ENCODE data around the gene SLC1A2. TPM values are rescaled to one million over a fixed set of nuclear protein-coding genes. Genes with fewer than 3 reads are reported as not detected.

The SLC1A2 gene
- total RNA-seq, 3 donors from 2014 or later, result 0.32 to 23.7 (median 10.5) TPM

DNA sequence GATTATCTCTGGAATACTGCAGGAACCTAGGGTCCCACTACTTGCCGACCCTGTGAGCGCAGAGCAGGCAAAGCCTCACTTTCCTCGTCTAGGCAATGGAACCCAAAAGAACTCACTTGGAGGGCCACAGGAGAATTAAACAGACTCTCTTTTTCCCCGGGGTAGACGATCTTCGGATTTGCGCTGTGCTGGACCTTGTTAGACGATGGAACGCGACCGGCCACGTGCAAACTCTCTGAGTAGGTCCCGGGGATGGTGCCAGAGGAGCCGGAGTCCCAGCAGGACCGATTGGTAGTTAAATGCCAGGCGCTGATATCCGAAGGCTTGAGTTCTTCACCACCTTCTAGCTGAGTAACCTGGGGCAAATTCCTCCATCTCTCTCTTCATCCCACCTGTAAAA is 1.0 kb upstream of the SLC1A2 start:
- intact Hi-C loops (cut with DNase I; ENCODE audit: low total_unique reads), result no loop called here
- DNase-seq (ENCODE audit: low spot score in 2 of 2), result no peak
- no peaks in the 10 kb centered on the region for H3K4me1 ChIP-seq
- TF ChIP-seq POLR2AphosphoS5 (IDR thresholded peaks at IDR 0.05) (no peak), CTCF (IDR thresholded peaks at IDR 0.05) (no peak), POLR2A (IDR thresholded peaks at IDR 0.05) (no peak)
- no peaks in the 10 kb centered on the region for H3K9me3 ChIP-seq
- peaks cover 4 to 25% of the 10 kb centered on the region in 2 donors for H3K27me3 ChIP-seq
- H3K27ac ChIP-seq, result no peak overlapping the region
- no peaks in the 10 kb centered on the region for H3K36me3 ChIP-seq
- H3K4me3 ChIP-seq, result peak overlapping the region; percentile 45 to 78 (median 64)

- DNase-seq (ENCODE audit: low spot score in 2 of 2), result no peak
- no peaks in the 10 kb centered on the region for H3K36me3 ChIP-seq
- H3K27me3 ChIP-seq, result peaks cover 4 to 25% of the 10 kb centered on the region in 2 donors
- H3K9me3 ChIP-seq, result no peaks in the 10 kb centered on the region
- H3K4me1 ChIP-seq, result no peaks in the 10 kb centered on the region
- H3K4me3 ChIP-seq, result peak overlapping the region; percentile 45 to 78 (median 64)
- no peak for TF ChIP-seq POLR2AphosphoS5 (IDR thresholded peaks at IDR 0.05)
- no peak for TF ChIP-seq POLR2A (IDR thresholded peaks at IDR 0.05)
- TF ChIP-seq CTCF (IDR thresholded peaks at IDR 0.05), result no peak
- intact Hi-C loops (cut with DNase I; ENCODE audit: low total_unique reads), result no loop called here
- H3K27ac ChIP-seq, result no peak overlapping the region
These were observed 524 bp upstream of the SLC1A2 start for GRCh38 chr11:35419830-35420333.

DNA sequence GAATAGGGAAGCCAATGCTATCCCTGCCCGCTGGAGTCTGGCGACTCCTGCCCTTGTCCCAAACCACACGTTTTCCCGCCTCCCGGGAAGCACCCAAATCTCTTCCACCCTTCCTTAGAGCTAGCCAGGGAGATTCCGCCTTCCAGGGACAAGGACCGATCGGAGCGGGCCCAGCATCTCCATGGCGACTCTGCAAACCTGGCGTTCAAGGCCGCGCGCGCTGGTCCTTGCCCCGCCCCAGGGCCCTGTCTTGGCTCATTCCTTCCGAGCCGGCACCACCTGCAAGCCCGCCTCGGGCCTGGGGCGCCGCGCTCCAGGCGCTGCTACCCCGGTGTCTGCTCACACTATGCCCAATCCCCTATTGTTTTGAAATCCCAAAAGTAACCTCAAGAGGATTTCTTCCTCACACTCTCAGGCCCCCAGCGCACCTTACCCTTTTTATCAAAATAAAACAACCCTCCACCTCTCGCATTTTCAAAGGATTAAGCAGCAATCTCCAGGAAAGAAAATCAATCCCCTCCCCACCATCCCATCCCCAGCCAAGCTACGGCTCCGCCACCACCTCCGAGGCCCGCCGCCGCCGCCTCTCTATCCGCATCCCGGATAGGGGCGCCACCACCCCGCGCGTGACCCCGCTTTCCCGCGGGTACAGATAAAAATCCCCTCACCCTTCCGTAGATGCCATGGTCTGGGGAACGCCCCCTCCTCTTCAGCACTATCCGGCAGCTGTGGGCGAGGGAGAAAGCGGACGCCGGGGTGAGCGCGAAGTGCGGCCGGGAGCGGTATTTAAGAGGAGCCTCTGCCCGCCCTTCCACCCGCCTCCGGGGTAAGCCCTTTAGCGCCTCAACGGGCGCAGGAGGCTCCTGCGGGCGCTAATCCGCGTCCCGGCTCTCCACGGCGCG is 825 bp downstream of the SLC1A2 start:
- no peaks in the 10 kb centered on the region for H3K9me3 ChIP-seq
- H3K27me3 ChIP-seq, result peaks cover 4 to 25% of the 10 kb centered on the region in 2 donors
- H3K4me1 ChIP-seq, result no peaks in the 10 kb centered on the region
- no peak overlapping the region for H3K27ac ChIP-seq
- no peaks in the 10 kb centered on the region for H3K36me3 ChIP-seq
- H3K4me3 ChIP-seq, result peak overlapping the region; percentile 45 to 78 (median 64)
- TF ChIP-seq POLR2AphosphoS5 (IDR thresholded peaks at IDR 0.05), result no peak
- TF ChIP-seq CTCF (IDR thresholded peaks at IDR 0.05), result no peak
- no peak for TF ChIP-seq POLR2A (IDR thresholded peaks at IDR 0.05)
- intact Hi-C loops (cut with DNase I; ENCODE audit: low total_unique reads), result no loop called here
- DNase-seq (ENCODE audit: low spot score in 2 of 2), result no peak

GRCh38 chr11:35415487-35415886 is 3.9 kb downstream of the SLC1A2 start:
- no peak overlapping the region for H3K27ac ChIP-seq
- intact Hi-C loops (cut with DNase I; ENCODE audit: low total_unique reads), result no loop called here

More at GRCh38 chr11:35415487-35415886, 3.9 kb downstream of the SLC1A2 start:
- Histone ChIP-seq H3K36me3 (no peaks in the 10 kb centered on the region), H3K27me3 (peaks cover 4 to 25% of the 10 kb centered on the region in 2 donors), H3K4me3 (no peak overlapping the region), H3K4me1 (no peaks in the 10 kb centered on the region), H3K9me3 (no peaks in the 10 kb centered on the region)
- no peak for DNase-seq (ENCODE audit: low spot score in 2 of 2)
- TF ChIP-seq POLR2A (IDR thresholded peaks at IDR 0.05), result no peak
- no peak for TF ChIP-seq POLR2AphosphoS5 (IDR thresholded peaks at IDR 0.05)
- TF ChIP-seq CTCF (IDR thresholded peaks at IDR 0.05), result no peak

All from breast epithelium (tissue), 4 donors.